TTC549 (cell line): ENCODE data around the gene NUDT8.
"Not testable (repeated sequence)": the region's sequence is repeated elsewhere in the genome, so short reads cannot be mapped to it uniquely, and the experiment has no call there.

ENCODE experiments used
- FAIRE-seq: peaks from 2 replicates; lab custom pipeline; 2012; peaks lifted over from hg19 to GRCh38; lab: Jason Lieb, UNC

Gene NUDT8

GRCh38 chr11:67588899-67589415, 40.8 kb downstream of the NUDT8 start:
- not testable (repeated sequence) for FAIRE-seq

GRCh38 chr11:67588136-67588503, 41.6 kb downstream of the NUDT8 start:
- FAIRE-seq: no peak

- FAIRE-seq: no peak
These were observed 43.0 kb downstream of the NUDT8 start for GRCh38 chr11:67586568-67587250.

- FAIRE-seq: no peak
These were observed 43.8 kb downstream of the NUDT8 start for GRCh38 chr11:67585911-67586310.

- FAIRE-seq: no peak
These were observed 44.6 kb downstream of the NUDT8 start for GRCh38 chr11:67584881-67585873.

- no peak for FAIRE-seq
These were observed 45.4 kb downstream of the NUDT8 start for GRCh38 chr11:67584205-67584880.

- FAIRE-seq: no peak
These were observed 46.2 kb downstream of the NUDT8 start, which contains the start of gene GSTP1 for GRCh38 chr11:67583247-67584204. TSS of gene GSTP1 (plus strand) at chr11:67583812. CDS start at chr11:67583844, 32 bp downstream.

- no peak for FAIRE-seq
These were observed 47.7 kb downstream of the NUDT8 start for GRCh38 chr11:67582011-67582410.

GRCh38 chr11:67581469-67581868, 48.3 kb downstream of the NUDT8 start:
- no peak for FAIRE-seq

- no peak for FAIRE-seq
These were observed 51.8 kb downstream of the NUDT8 start for GRCh38 chr11:67577951-67578350.
